Liver (tissue), 9 donors: ENCODE measurements around the gene ZNF415. TPM values are rescaled to one million over a fixed set of nuclear protein-coding genes. Genes with fewer than 3 reads are reported as not detected.

ENCODE experiments used
- DNase-seq: peaks from one replicate; pipeline ENCODE4 v3.0.0-alpha.2; 2017; ENCODE audit warnings: low spot score
- H3K27ac ChIP-seq, 2 donors: one replicate each; pipeline ENCODE4 v1.7.0; 2013; ENCODE audit warnings: inconsistent platforms in 2 of 2, low read length in 2 of 2, control low read depth in 1 of 2, low read depth in 1 of 2, mild to moderate bottlenecking in 1 of 2
- H3K27me3 ChIP-seq, 4 donors: one replicate each; pipeline versions ENCODE4 v1.6.1 to v1.7.0; 2013; ENCODE audit warnings: low read length in 3 of 4, inconsistent platforms in 1 of 4, mild to moderate bottlenecking in 1 of 4, moderate library complexity in 1 of 4; ENCODE audit not compliant: control insufficient read depth in 4 of 4, insufficient read depth in 4 of 4
- H3K36me3 ChIP-seq, 4 donors: one replicate each; pipeline versions ENCODE4 v1.6.1 to v1.7.0; 2013; ENCODE audit warnings: low read length in 3 of 4, mild to moderate bottlenecking in 3 of 4, low read depth in 1 of 4, moderate library complexity in 1 of 4; ENCODE audit not compliant: control insufficient read depth in 4 of 4, insufficient read depth in 3 of 4
- H3K4me1 ChIP-seq, 4 donors: one replicate each; pipeline versions ENCODE4 v1.6.1 to v1.7.0; 2013; ENCODE audit warnings: low read length in 3 of 4, mild to moderate bottlenecking in 3 of 4, moderate library complexity in 1 of 4; ENCODE audit not compliant: control insufficient read depth in 4 of 4, insufficient read depth in 4 of 4
- H3K4me3 ChIP-seq, 3 donors: one replicate each; pipeline versions ENCODE4 v1.6.1 to v1.7.0; 2013; ENCODE audit warnings: low read length in 3 of 3, control low read depth in 1 of 3, low read depth in 1 of 3, mild to moderate bottlenecking in 1 of 3
- H3K9ac ChIP-seq, 2 donors: one replicate each; pipeline ENCODE4 v1.7.0; 2013; ENCODE audit warnings: low read length in 2 of 2, mild to moderate bottlenecking in 2 of 2, moderate library complexity in 2 of 2, control low read depth in 1 of 2, low read depth in 1 of 2
- H3K9me3 ChIP-seq, 4 donors: one replicate each; pipeline versions ENCODE4 v1.6.1 to v1.7.0; 2013; ENCODE audit warnings: low read length in 3 of 4; ENCODE audit not compliant: control insufficient read depth in 4 of 4
- EGR1 ChIP-seq, 2 donors: IDR thresholded peaks; 2 replicates each; pipeline ENCODE4 v1.6.1; 2016 to 2018; ENCODE audit warnings: antibody characterized with exemption in 2 of 2, low read depth in 2 of 2
- FOXA2 ChIP-seq: IDR thresholded peaks from 2 replicates; pipeline ENCODE4 v1.6.1; 2016; ENCODE audit warnings: antibody characterized with exemption
- GABPA ChIP-seq, 2 donors: IDR thresholded peaks in 1 of 2; conservative IDR thresholded peaks in 1 of 2; 2 replicates each; pipeline ENCODE4 v1.6.1; 2016; ENCODE audit warnings: antibody characterized with exemption in 2 of 2, mild to moderate bottlenecking in 1 of 2, moderate library complexity in 1 of 2
- HNF4G ChIP-seq: IDR thresholded peaks from 2 replicates; pipeline ENCODE4 v1.6.1; 2016; ENCODE audit warnings: antibody characterized with exemption
- MAX ChIP-seq: IDR thresholded peaks from 2 replicates; pipeline ENCODE4 v1.6.1; 2016; ENCODE audit warnings: antibody characterized with exemption
- NR2F2 ChIP-seq: IDR thresholded peaks from 2 replicates; pipeline ENCODE4 v1.6.1; 2016; ENCODE audit warnings: antibody characterized with exemption
- RXRA ChIP-seq, 2 donors: IDR thresholded peaks; 2 replicates each; pipeline ENCODE4 v1.6.1; 2017 to 2018; ENCODE audit warnings: antibody characterized with exemption in 2 of 2, mild to moderate bottlenecking in 1 of 2
- SP1 ChIP-seq: IDR thresholded peaks from 2 replicates; pipeline ENCODE4 v1.6.1; 2018; ENCODE audit warnings: antibody characterized with exemption, mild to moderate bottlenecking
- TAF1 ChIP-seq: conservative IDR thresholded peaks from 2 replicates; pipeline ENCODE4 v1.6.1; 2016; ENCODE audit warnings: antibody characterized with exemption, mild to moderate bottlenecking
- YY1 ChIP-seq: IDR thresholded peaks from 2 replicates; pipeline ENCODE4 v1.6.1; 2016; ENCODE audit warnings: antibody characterized with exemption, mild to moderate bottlenecking
- WGBS: extraction: QIAGEN DNeasy Blood & Tissue Kit; methylation state at CpG from one replicate; pipeline ENCODE4 v1.1.7; 2013; 5-methylcytosine and 5-hydroxymethylcytosine counted together
- polyA plus RNA-seq, 2 donors: library from polyadenylated mRNA; stranded (reverse) in 1 of 2; unstranded in 1 of 2; fragments of 200-250 nt in 1 of 2; fragments of >200 nt in 1 of 2; fragmentation: Nextera tagmentation in 1 of 2; extraction: Ambion mirVana in 1 of 2; gene quantifications; one replicate each; pipeline versions ENCODE4 v1.2.1 to v1.2.3, GENCODE V29; 2013 to 2015
- total RNA-seq, 2 donors: library from RNA; depleted of rRNA; stranded (reverse); fragments of >200 nt; gene quantifications; one replicate each; pipeline ENCODE4 v1.2.3, GENCODE V29; 2014
- TF ChIP-seq, protein P1 (sequence below): IDR thresholded peaks from 2 replicates; pipeline ENCODE4 v1.6.1; 2016; ENCODE audit warnings: antibody characterized with exemption, mild to moderate bottlenecking
- donor health status: healthy.
- donor health status: healthy.
- donor health status: healthy.
- donor health status: healthy.
- donor health status: healthy.

ZNF415 gene
- total and polyA plus RNA-seq, 4 donors = 0.65 to 2.4 (median 1.2) TPM

GRCh38 chr19:53091413-53092254 is 41.1 kb downstream of the ZNF415 start (continued):
- TF ChIP-seq MAX (no peak), HNF4G (no peak)
- TF ChIP-seq, protein P1, sequence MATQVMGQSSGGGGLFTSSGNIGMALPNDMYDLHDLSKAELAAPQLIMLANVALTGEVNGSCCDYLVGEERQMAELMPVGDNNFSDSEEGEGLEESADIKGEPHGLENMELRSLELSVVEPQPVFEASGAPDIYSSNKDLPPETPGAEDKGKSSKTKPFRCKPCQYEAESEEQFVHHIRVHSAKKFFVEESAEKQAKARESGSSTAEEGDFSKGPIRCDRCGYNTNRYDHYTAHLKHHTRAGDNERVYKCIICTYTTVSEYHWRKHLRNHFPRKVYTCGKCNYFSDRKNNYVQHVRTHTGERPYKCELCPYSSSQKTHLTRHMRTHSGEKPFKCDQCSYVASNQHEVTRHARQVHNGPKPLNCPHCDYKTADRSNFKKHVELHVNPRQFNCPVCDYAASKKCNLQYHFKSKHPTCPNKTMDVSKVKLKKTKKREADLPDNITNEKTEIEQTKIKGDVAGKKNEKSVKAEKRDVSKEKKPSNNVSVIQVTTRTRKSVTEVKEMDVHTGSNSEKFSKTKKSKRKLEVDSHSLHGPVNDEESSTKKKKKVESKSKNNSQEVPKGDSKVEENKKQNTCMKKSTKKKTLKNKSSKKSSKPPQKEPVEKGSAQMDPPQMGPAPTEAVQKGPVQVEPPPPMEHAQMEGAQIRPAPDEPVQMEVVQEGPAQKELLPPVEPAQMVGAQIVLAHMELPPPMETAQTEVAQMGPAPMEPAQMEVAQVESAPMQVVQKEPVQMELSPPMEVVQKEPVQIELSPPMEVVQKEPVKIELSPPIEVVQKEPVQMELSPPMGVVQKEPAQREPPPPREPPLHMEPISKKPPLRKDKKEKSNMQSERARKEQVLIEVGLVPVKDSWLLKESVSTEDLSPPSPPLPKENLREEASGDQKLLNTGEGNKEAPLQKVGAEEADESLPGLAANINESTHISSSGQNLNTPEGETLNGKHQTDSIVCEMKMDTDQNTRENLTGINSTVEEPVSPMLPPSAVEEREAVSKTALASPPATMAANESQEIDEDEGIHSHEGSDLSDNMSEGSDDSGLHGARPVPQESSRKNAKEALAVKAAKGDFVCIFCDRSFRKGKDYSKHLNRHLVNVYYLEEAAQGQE = no peak

- TF ChIP-seq HNF4G (no peak), NR2F2 (peak; percentile 86)
- H3K9ac ChIP-seq = no peak overlapping the region
- DNase-seq = no peak
- no peak overlapping the region for H3K4me3 ChIP-seq
- no peaks in the 10 kb centered on the region for H3K4me1 ChIP-seq
- H3K36me3 ChIP-seq = peaks cover 3 to 68% (median 30%) of the 10 kb centered on the region in 4 donors
- no peaks in the 10 kb centered on the region for H3K27me3 ChIP-seq
- peaks cover 0 to 3% (median 1%) of the 10 kb centered on the region in 4 donors for H3K9me3 ChIP-seq
- WGBS = 85% methylated on average over 6 of the region's 6 CpGs
- H3K27ac ChIP-seq = peak overlapping the region; percentile 19 to 45
These were observed 44.6 kb downstream of the ZNF415 start for GRCh38 chr19:53088091-53088490.

DNA sequence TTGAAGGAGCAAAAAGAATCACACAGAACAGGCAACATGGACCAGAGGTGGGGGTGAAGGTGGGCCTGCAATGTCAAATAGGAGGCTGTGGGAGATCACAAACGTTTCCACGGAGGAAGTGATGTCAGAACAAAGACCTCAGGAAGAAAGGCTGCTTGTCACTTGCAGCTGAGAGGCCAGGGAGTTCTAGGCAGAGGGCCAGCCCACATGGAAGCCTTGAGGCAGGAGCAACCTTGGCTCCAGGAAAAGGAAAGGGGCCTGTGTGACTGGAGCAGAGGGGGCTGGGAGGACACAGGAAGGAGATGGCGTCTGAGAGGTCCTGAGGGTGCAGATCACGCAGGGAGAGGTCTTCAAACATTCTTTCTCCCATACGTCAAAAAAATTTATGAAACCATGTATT is 45.8 kb downstream of the ZNF415 start:
- H3K27ac ChIP-seq = peak overlapping the region; percentile 44 to 59
- 71% methylated on average over 5 of the region's 5 CpGs for WGBS
- H3K4me3 ChIP-seq = peak overlapping the region in 1 of 3 donors; percentile 45
- H3K4me1 ChIP-seq = no peaks in the 10 kb centered on the region
- TF ChIP-seq SP1 = peak; percentile 60
- no peak for TF ChIP-seq MAX
- no peak for TF ChIP-seq TAF1
- no peak for TF ChIP-seq EGR1 (IDR thresholded peaks at IDR 0.05; ENCODE audit: low read depth in 2 of 2)
- peak in 1 of 2 donors; percentile 46 for TF ChIP-seq RXRA (IDR thresholded peaks at IDR 0.05)
- TF ChIP-seq NR2F2 = peak; percentile 90
- TF ChIP-seq FOXA2 = no peak
- peak; percentile 34 to 51 for TF ChIP-seq GABPA (IDR thresholded peaks at IDR 0.05 in 1 of 2, conservative IDR thresholded peaks at IDR 0.05 in 1 of 2)
- DNase-seq = no peak
- H3K27me3 ChIP-seq = no peaks in the 10 kb centered on the region
- peaks cover 0 to 5% (median 3%) of the 10 kb centered on the region in 4 donors for H3K9me3 ChIP-seq
- H3K36me3 ChIP-seq = peaks cover 3 to 76% (median 33%) of the 10 kb centered on the region in 4 donors
- H3K9ac ChIP-seq = no peak overlapping the region

DNA sequence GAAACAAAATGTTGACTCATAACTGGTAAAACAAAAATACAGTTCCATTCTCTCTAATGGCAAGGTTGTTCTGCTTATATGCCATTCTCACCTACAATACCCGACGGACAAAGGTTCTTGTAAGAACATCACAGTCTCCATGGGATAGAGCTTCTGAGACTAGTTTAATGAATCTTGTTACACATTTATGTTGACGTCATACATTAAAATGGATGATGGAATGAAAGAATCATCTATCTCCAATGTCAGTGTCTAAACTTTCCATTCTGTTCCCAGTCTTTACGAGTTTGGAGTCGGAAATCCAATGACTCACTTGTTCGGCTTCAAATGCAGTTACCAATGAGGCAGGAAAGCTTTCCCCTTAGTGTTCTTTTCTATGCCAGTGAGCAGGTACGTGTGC is 47.2 kb downstream of the ZNF415 start:
- Histone ChIP-seq H3K9me3 (peaks cover 2 to 7% (median 4%) of the 10 kb centered on the region in 4 donors), H3K4me3 (peak overlapping the region in 1 of 3 donors; percentile 30), H3K27ac (no peak overlapping the region), H3K27me3 (no peaks in the 10 kb centered on the region), H3K9ac (no peak overlapping the region), H3K4me1 (no peaks in the 10 kb centered on the region), H3K36me3 (peaks cover 0 to 67% (median 25%) of the 10 kb centered on the region in 4 donors)
- WGBS = 94% methylated on average over 7 of the region's 7 CpGs
- no peak for DNase-seq
- TF ChIP-seq HNF4G = no peak
- TF ChIP-seq TAF1 = no peak
- no peak for TF ChIP-seq GABPA (IDR thresholded peaks at IDR 0.05 in 1 of 2, conservative IDR thresholded peaks at IDR 0.05 in 1 of 2)
- TF ChIP-seq YY1 = no peak
